Adipocyte (in vitro differentiated cells): ENCODE data around the gene SLC25A41.
A peak's percentile ranks its signal among the peaks of the same experiment; 100 is the strongest.

Experiments used
- DNase-seq: peaks from one replicate; pipeline ENCODE4 v3.0.0-alpha.2; 2015; ENCODE audit warnings: low read depth
- H3K27me3 ChIP-seq: replicated peaks from 2 replicates; pipeline ENCODE4 v1.7.0; 2013; ENCODE audit warnings: mild to moderate bottlenecking, low read length, moderate library complexity; ENCODE audit not compliant: control insufficient read depth, insufficient read depth
- H3K36me3 ChIP-seq: 2 replicates; pipeline ENCODE4 v1.7.0; 2013; ENCODE audit warnings: low read length, mild to moderate bottlenecking, moderate library complexity; ENCODE audit not compliant: control insufficient read depth, insufficient read depth, severe bottlenecking
- H3K4me1 ChIP-seq: 2 replicates; pipeline ENCODE4 v1.7.0; 2013; ENCODE audit warnings: mild to moderate bottlenecking, low read length, moderate library complexity; ENCODE audit not compliant: control insufficient read depth, insufficient read depth
- H3K4me3 ChIP-seq: 2 replicates; pipeline ENCODE4 v1.7.0; 2013; ENCODE audit warnings: mild to moderate bottlenecking, low read length, moderate library complexity
- H3K9ac ChIP-seq: 2 replicates; pipeline ENCODE4 v1.7.0; 2013; ENCODE audit warnings: mild to moderate bottlenecking, low read length, moderate library complexity
- H3K9me3 ChIP-seq: 2 replicates; pipeline ENCODE4 v1.7.0; 2013; ENCODE audit warnings: mild to moderate bottlenecking, low read length, moderate library complexity; ENCODE audit not compliant: control insufficient read depth

The SLC25A41 gene

DNA sequence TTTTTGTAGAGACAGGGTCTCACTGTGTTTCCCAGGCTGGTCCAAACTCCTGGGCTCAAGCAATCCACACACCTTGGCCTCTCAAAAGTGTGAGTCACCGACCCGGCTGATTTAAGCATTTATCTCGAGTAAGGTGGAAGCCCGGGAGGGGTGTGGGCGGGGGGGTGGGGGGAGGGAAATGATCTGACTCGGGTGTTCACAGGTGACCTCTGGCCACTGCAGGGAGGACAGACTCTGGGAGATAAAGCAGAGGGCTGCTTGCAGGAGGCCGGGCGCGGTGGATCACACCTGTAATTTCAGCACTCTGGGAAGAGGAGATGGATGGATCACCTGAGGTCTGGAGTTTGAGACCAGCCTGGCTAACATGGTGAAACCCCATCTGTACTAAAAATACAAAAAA is 40.1 kb upstream of the SLC25A41 start:
- Histone ChIP-seq H3K4me3 (no peak overlapping the region), H3K4me1 (no peaks in the 10 kb centered on the region), H3K36me3 (no peaks in the 10 kb centered on the region), H3K27me3 (peaks cover 22% of the 10 kb centered on the region), H3K9ac (no peak overlapping the region), H3K9me3 (no peaks in the 10 kb centered on the region)
- DNase-seq, result no peak

DNA sequence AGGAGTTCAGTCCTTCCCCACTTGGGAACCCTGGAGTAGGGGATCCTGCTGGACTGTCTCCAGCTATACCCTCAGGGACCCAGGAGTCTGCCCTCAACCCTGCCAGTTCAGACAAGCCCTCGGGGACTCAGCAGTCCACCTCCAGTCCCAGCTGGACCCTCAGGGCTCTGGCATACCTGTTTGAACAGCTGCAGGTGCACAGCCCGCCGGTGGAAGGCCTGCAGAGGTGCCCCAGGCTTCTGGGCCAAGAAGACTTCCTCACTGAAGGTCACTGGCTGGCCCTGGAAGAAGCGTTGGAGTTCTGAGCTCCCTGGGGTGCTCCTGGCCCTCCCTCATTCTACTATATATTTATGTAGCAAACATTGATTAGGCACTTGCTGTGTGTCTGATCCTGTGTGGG is 39.1 kb upstream of the SLC25A41 start:
- no peaks in the 10 kb centered on the region for H3K9me3 ChIP-seq
- H3K4me1 ChIP-seq, result no peaks in the 10 kb centered on the region
- H3K27me3 ChIP-seq, result peaks cover 29% of the 10 kb centered on the region
- H3K4me3 ChIP-seq, result no peak overlapping the region
- H3K9ac ChIP-seq, result no peak overlapping the region
- no peak for DNase-seq
- no peaks in the 10 kb centered on the region for H3K36me3 ChIP-seq

DNA sequence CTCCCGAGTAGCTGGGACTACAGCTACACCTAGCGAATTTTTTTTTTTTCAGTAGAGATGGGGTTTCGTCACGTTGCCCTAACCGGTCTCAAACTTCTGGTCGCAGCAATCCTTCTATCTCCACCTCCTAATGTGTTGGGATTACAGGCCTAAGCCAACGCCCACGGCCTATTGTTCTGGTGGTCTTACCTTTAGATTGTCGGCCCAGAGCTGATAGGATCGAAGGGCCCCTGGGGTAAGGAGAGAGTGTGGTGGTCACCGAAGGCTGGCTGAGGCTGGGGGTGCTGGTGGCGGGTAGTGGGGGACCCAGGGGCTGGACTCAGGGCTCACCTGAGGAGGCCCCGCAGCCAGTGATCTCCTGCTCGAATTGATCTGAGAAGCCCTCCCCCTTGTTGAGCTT is 37.5 kb upstream of the SLC25A41 start:
- no peak for DNase-seq
- no peaks in the 10 kb centered on the region for H3K9me3 ChIP-seq
- peaks cover 23% of the 10 kb centered on the region for H3K27me3 ChIP-seq
- H3K4me1 ChIP-seq, result no peaks in the 10 kb centered on the region
- no peaks in the 10 kb centered on the region for H3K36me3 ChIP-seq
- no peak overlapping the region for H3K9ac ChIP-seq
- no peak overlapping the region for H3K4me3 ChIP-seq

DNA sequence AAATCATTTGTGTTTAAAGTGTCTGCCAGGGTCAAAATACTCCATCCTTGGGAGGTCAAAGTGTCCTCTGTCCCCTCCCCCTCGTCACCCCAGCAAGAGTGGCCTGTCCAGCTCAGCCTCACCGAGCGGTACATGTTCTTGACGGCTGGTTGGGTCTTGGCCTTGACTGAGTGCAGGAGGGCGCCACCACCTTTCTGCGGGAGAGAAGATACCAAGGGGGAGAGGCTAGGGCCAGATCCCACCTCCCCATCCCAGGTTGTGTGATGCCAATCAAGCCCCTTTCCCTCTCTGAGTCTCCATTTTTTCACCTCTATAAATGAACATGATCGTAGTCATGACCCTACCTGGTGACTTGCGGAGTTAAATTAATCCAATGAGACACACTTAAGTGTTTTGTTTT is 36.6 kb upstream of the SLC25A41 start:
- peaks cover 20% of the 10 kb centered on the region for H3K27me3 ChIP-seq
- H3K9me3 ChIP-seq, result no peaks in the 10 kb centered on the region
- DNase-seq, result no peak
- no peak overlapping the region for H3K4me3 ChIP-seq
- H3K4me1 ChIP-seq, result no peaks in the 10 kb centered on the region
- H3K9ac ChIP-seq, result no peak overlapping the region
- H3K36me3 ChIP-seq, result no peaks in the 10 kb centered on the region

DNA sequence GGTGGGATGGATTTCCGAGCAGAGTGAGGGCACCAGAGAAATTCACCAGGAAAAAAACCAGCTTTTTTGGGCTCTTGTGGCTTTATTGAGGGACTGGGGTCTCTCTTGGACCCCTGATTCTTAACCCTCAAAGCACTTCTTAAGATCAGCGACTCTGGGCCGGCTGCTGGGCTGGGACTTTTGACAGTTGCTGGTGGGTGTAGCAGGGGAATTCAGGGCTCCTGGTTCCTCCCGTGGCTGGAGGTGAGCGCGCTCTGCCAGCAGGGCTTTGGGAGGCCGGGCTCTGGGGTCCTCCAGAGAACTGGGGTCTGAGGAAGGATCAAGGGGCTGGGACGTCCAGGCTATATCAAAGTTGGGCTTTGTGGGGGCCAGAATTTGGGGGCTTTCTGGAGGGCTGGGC is 33.8 kb upstream of the SLC25A41 start:
- no peak for DNase-seq
- no peaks in the 10 kb centered on the region for H3K36me3 ChIP-seq
- H3K27me3 ChIP-seq, result peaks cover 28% of the 10 kb centered on the region
- H3K9ac ChIP-seq, result no peak overlapping the region
- no peak overlapping the region for H3K4me3 ChIP-seq
- H3K9me3 ChIP-seq, result no peaks in the 10 kb centered on the region
- H3K4me1 ChIP-seq, result no peaks in the 10 kb centered on the region

DNA sequence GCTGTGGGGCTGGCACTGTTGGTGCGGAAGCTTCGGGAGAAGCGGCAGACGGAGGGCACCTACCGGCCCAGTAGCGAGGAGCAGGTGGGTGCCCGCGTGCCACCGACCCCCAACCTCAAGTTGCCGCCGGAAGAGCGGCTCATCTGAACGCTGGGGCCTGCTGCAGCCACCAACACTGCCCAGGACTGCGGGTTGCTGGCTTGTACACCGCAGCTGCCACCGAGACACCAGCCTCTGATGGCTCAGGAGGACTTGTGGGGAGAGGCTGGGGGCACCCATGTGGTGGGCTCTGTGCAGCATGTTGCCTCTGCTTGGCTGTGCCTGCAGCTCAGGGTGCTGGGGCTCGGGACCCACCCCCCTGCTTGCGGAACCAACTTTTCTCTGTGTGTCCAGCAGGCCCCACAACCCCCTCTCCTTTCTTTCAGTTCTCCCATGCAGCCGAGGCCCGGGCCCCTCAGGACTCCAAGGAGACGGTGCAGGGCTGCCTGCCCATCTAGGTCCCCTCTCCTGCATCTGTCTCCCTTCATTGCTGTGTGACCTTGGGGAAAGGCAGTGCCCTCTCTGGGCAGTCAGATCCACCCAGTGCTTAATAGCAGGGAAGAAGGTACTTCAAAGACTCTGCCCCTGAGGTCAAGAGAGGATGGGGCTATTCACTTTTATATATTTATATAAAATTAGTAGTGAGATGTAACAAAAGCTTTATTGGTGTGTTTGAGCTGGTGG is 33.1 kb upstream of the SLC25A41 start:
- peaks cover 33% of the 10 kb centered on the region for H3K27me3 ChIP-seq
- H3K9ac ChIP-seq, result no peak overlapping the region
- no peaks in the 10 kb centered on the region for H3K4me1 ChIP-seq
- no peaks in the 10 kb centered on the region for H3K9me3 ChIP-seq
- no peaks in the 10 kb centered on the region for H3K36me3 ChIP-seq
- no peak for DNase-seq
- no peak overlapping the region for H3K4me3 ChIP-seq

DNA sequence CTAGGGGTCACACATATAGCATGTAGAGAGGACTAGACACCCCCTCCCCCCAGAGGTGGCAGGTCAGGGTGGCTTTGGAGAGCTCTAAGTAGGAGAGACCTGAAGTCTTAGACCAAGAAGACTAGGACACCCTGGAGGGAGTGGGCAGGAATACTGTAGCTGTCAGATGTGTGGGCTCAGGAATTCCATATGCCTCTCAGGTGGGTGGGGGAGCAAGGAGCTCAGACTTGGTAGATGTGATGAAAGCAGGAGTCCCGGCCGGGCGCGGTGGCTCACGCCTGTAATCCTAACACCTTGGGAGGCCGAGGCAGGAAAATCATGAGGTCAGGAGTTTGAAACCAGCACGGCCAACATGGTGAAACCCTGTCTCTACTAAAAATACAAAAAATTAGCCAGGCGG is 32.1 kb upstream of the SLC25A41 start:
- no peak for DNase-seq
- Histone ChIP-seq H3K9me3 (no peaks in the 10 kb centered on the region), H3K27me3 (peaks cover 33% of the 10 kb centered on the region), H3K4me3 (no peak overlapping the region), H3K9ac (no peak overlapping the region), H3K36me3 (no peaks in the 10 kb centered on the region), H3K4me1 (peaks cover under 1% of the 10 kb centered on the region)

DNA sequence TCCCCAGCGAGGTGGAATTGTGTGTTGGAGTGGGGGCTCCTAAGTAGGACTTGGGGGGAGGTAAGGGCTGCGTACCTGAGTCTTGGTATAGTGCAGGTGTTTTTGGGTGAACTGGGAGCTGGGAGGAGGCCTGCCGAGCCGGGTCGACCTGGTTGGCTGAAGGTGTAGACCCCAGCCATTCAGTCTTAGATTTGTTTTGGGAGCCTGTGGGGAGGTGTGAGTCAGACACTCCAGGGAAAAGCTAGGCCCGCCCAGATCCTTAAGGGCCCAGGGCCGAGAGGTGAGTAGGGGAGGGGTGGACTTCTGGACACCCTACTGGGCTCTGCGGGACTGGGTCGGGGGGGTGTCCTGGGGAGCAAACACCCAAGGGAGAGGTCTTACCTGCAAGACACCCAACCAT is 31.4 kb upstream of the SLC25A41 start:
- no peak overlapping the region for H3K4me3 ChIP-seq
- DNase-seq, result no peak

DNA sequence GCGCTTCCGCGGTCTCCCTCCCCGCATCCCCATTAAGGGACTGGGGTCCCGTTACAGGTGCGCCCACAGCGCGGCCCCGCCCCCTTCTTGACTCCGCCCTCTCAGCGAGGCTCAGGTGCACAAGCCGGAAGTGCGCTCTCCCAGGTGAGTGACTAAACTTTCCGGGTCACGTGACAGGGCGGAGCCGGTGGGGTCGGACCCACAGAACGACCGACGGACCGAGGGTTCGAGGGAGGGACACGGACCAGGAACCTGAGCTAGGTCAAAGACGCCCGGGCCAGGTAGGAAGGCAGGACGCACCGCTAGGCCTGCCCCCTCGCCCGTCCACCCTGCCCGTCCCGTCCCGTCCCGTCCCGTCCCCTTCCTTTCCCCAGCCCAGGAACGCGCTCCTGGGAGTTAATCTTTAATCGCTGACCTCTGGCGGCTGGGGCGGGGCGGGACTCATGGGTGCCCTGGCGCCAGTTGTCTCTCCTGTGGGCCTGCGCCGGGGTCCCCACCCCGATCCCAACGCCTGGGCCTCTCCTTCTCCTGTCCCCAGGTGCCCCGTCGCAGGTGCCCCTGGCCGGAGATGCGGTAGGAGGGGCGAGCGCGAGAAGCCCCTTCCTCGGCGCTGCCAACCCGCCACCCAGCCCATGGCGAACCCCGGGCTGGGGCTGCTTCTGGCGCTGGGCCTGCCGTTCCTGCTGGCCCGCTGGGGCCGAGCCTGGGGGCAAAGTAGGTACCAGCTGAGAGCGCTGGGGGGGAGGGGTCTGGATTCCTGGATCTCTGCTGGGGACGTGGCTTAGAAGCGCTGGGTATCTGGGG is 30.7 kb upstream of the SLC25A41 start, which contains the start of gene CRB3:
Gene CRB3, plus strand, starts transcription at position 202 of the 804 bp plus-strand sequence. Its CDS starts 431 bp downstream, at position 633.
- peaks cover 33% of the 10 kb centered on the region for H3K27me3 ChIP-seq
- no peak for DNase-seq
- no peaks in the 10 kb centered on the region for H3K36me3 ChIP-seq

More for the DNA sequence above, 31.4 kb upstream of the SLC25A41 start:
- no peak overlapping the region for H3K9ac ChIP-seq
- peaks cover 5% of the 10 kb centered on the region for H3K4me1 ChIP-seq
- H3K36me3 ChIP-seq, result no peaks in the 10 kb centered on the region
- peaks cover 33% of the 10 kb centered on the region for H3K27me3 ChIP-seq
- H3K9me3 ChIP-seq, result no peaks in the 10 kb centered on the region

DNA sequence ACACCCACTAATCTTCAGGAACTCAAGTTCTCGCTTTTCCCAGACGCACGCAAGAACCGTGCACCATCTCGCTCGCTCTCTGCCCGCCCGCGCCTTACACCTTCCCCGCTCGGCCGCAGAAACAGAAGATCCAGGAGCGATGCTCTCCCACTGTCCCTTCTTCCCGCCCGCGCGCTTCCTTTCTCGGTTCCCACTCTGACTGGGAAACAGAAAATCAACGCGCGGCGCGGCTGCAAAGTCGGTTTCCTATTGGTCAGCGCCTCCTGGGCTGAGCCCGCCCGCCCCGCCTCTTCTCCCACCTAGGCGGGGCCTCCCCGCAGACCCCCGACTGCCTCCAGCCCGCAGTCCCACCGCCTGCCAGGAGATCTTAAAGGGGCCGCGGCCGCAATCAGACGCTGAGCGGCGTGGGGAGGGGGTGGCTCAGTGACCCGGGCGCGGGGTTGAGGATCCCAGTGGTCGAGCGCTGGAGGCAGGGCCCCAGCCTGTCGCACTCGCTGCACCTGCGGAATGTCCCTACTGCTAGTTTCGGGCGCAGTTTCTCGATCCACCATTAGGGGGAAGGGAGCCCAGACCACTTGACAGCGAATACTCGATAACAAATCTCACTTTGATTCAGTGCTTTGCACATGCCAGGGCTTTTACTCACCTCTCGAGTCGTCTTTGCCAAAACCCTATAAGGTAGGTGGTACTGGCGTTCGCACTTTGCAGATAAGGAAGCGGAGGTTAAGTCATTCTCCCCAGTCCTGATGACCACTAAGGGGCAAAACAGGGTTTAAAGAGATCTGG is 26.7 kb upstream of the SLC25A41 start:
- peak; percentile 99 for DNase-seq
- no peaks in the 10 kb centered on the region for H3K9me3 ChIP-seq

More for the DNA sequence above, 30.7 kb upstream of the SLC25A41 start, which contains the start of gene CRB3:
- no peak within 1 kb of the TSS for H3K9ac ChIP-seq
- no peak within 1 kb of the TSS for H3K4me3 ChIP-seq
- H3K9me3 ChIP-seq, result no peaks in the 10 kb centered on the region
- peaks cover 8% of the 10 kb centered on the region for H3K4me1 ChIP-seq

More for the DNA sequence above, 26.7 kb upstream of the SLC25A41 start:
- Histone ChIP-seq H3K4me1 (peaks cover 8% of the 10 kb centered on the region), H3K27me3 (peaks cover 16% of the 10 kb centered on the region), H3K36me3 (peaks cover 3% of the 10 kb centered on the region), H3K4me3 (peak overlapping the region; percentile 86), H3K9ac (peak overlapping the region; percentile 68)
